Spinal cord (tissue), 10 donors: ENCODE data around the gene AK9. TPM values are rescaled to one million over a fixed set of nuclear protein-coding genes. Genes with fewer than 3 reads are reported as not detected.
"Not testable (repeated sequence)": the region's sequence is repeated elsewhere in the genome, so short reads cannot be mapped to it uniquely, and the experiment has no call there.

ENCODE experiments used
- DNase-seq, 6 donors: peaks; one replicate each; pipeline versions ENCODE4 v3.0.0 to v3.0.0-alpha.2; 2013 to 2015; ENCODE audit warnings: low spot score in 6 of 6, low read depth in 4 of 6
- H3K27ac ChIP-seq: one replicate; pipeline ENCODE4 v1.5.1; 2013; ENCODE audit warnings: low read depth, low read length, control low read depth
- H3K27me3 ChIP-seq: one replicate; pipeline ENCODE4 v1.6.1; 2013; ENCODE audit warnings: low read length; ENCODE audit not compliant: control insufficient read depth, insufficient read depth
- H3K36me3 ChIP-seq: one replicate; pipeline ENCODE4 v1.6.1; 2013; ENCODE audit warnings: low read length; ENCODE audit not compliant: control insufficient read depth, insufficient read depth
- H3K4me1 ChIP-seq: one replicate; pipeline ENCODE4 v1.6.1; 2013; ENCODE audit warnings: low read length; ENCODE audit not compliant: control insufficient read depth, insufficient read depth
- H3K4me3 ChIP-seq: one replicate; pipeline ENCODE4 v1.5.1; 2013; ENCODE audit warnings: low read depth, low read length, control low read depth
- H3K9me3 ChIP-seq: one replicate; pipeline ENCODE4 v1.6.1; 2013; ENCODE audit warnings: low read length; ENCODE audit not compliant: control insufficient read depth, insufficient read depth
- WGBS: methylation state at CpG from one replicate; pipeline ENCODE4 v1.1.5; 2013; ENCODE audit warnings: missing lambda C conversion rate; ENCODE audit not compliant: insufficient coverage; 5-methylcytosine and 5-hydroxymethylcytosine counted together
- polyA plus RNA-seq, 2 donors: library from polyadenylated mRNA; unstranded; fragments of 120-200 nt; gene quantifications; one replicate each; pipeline ENCODE4 v1.2.1, GENCODE V29; 2013; ENCODE audit not compliant: insufficient read length in 2 of 2
- total RNA-seq, 2 donors: library from RNA; depleted of rRNA in 1 of 2; stranded (reverse); fragments of 120-200 nt in 1 of 2; fragments of >200 nt in 1 of 2; gene quantifications; one replicate each; pipeline versions ENCODE4 v1.2.3 to v1.2.4, GENCODE V29; 2013 to 2014
- donor health status: healthy.

The AK9 gene
- total and polyA plus RNA-seq, 4 donors, result 15.0 to 33.3 (median 20.9) TPM

DNA sequence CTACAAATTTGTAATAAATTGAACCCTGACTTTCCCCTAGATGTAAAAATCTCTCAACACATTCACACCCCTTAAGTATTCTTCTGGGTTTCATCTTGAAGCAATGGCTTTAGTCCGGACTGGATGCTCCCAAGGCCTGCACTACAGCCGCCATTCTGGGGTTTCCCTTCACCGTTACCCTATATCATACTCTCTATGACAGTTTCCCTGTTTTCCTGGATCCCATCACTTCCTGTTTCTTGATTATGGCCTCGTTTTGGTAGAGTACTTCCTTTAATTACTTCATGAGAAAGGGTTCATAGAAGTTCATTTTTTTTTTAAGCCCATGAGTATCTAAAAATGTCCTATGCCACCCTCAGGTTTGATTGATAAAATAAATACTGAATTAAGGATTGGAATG lies 11.8 kb upstream of the AK9 start:
- H3K4me1 ChIP-seq, result no peaks in the 10 kb centered on the region
- H3K27ac ChIP-seq, result no peak overlapping the region
- H3K4me3 ChIP-seq, result no peak overlapping the region
- H3K9me3 ChIP-seq, result no peaks in the 10 kb centered on the region
- 78% methylated on average over 1 of the region's 4 CpGs for WGBS
- H3K27me3 ChIP-seq, result no peaks in the 10 kb centered on the region
- H3K36me3 ChIP-seq, result no peaks in the 10 kb centered on the region
- no peak for DNase-seq

DNA sequence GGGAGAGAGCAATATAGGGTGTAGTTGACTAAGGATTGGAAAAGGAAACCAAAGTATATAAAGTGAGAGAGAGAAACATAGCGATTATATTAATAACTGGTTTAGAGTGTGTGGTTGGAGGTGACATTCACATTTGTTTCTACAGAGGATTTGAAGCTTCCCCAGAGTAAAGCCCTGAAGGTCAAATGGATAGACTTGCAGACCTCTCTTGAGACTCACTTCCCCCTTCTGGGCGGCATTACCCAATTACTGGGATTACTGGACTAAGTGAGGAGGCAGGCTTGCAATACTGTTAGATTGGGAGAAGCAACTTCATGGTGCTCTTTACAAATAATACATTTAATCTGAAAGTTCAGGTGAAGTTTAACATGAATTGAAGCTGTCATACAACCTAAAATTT lies 10.8 kb upstream of the AK9 start:
- no peaks in the 10 kb centered on the region for H3K27me3 ChIP-seq
- no CpG with 5 or more reads among the region's 2 CpGs for WGBS
- H3K36me3 ChIP-seq, result no peaks in the 10 kb centered on the region
- DNase-seq, result no peak
- no peaks in the 10 kb centered on the region for H3K9me3 ChIP-seq
- no peak overlapping the region for H3K4me3 ChIP-seq
- H3K4me1 ChIP-seq, result no peaks in the 10 kb centered on the region
- no peak overlapping the region for H3K27ac ChIP-seq

DNA sequence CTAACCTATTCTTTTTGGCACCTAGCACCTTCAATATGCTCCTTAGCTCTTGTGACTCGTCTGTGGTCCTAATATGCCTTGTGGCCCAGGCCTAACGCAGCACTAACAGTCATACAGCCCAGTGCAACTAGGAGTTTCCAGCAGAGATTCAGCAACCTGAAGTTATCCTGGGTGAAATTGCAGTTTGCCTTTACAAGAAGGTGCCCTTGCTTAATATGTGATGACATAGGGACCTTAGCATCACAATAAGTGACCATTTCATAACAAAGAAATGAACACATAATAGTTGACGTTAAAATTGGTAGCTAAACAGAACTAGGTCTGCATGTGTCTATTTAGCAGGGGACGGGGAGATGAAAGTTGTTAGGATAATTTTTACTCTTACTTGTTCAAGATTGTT lies 10.2 kb upstream of the AK9 start:
- H3K9me3 ChIP-seq, result no peaks in the 10 kb centered on the region
- no peaks in the 10 kb centered on the region for H3K4me1 ChIP-seq
- DNase-seq, result no peak
- WGBS, result 100% methylated on average over 2 of the region's 4 CpGs
- no peak overlapping the region for H3K27ac ChIP-seq
- no peaks in the 10 kb centered on the region for H3K27me3 ChIP-seq
- H3K36me3 ChIP-seq, result no peaks in the 10 kb centered on the region
- no peak overlapping the region for H3K4me3 ChIP-seq

DNA sequence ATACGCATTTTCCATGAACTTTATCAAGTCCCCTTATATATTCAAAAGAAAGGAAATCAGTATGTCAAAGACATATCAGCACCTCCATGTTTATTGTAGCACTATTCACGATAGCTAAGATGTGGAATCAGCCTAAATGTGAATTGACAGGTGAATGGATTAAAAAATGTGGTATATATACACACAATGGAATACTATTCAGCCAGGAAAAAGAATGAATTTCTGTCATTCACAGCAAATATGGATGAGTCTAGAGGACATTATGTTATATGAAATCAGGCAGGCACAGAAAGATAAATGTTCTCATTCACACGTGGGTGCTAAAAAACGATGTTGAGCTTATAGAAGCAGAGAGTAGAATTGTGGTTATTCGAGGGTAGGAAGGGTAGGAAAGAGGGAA lies 5.4 kb upstream of the AK9 start:
- no peaks in the 10 kb centered on the region for H3K9me3 ChIP-seq
- WGBS, result 92% methylated on average over 2 of the region's 5 CpGs
- DNase-seq, result no peak
- H3K4me1 ChIP-seq, result no peaks in the 10 kb centered on the region
- no peak overlapping the region for H3K27ac ChIP-seq
- H3K4me3 ChIP-seq, result no peak overlapping the region
- no peaks in the 10 kb centered on the region for H3K36me3 ChIP-seq
- H3K27me3 ChIP-seq, result no peaks in the 10 kb centered on the region

DNA sequence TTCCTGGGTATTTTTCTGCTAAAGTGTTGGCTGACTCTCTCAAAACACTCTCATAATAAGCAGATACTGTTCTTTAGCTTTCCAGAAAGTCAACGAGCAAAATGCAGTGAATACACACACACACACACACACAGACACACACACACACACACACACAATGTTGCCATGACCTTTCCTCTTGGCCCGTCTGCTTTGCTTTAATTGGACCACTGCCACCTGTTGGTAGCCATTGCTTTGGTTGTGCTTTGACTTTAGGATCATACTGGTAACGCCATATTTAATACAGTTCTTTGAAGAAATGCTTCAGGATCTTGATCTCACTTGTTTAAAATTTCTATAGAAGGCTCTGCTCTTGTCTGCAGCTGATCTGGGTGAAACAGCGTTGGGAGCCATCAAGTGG lies 4.5 kb upstream of the AK9 start:
- 86% methylated on average over 1 of the region's 4 CpGs for WGBS
- Histone ChIP-seq H3K4me1 (no peaks in the 10 kb centered on the region), H3K36me3 (no peaks in the 10 kb centered on the region)

DNA sequence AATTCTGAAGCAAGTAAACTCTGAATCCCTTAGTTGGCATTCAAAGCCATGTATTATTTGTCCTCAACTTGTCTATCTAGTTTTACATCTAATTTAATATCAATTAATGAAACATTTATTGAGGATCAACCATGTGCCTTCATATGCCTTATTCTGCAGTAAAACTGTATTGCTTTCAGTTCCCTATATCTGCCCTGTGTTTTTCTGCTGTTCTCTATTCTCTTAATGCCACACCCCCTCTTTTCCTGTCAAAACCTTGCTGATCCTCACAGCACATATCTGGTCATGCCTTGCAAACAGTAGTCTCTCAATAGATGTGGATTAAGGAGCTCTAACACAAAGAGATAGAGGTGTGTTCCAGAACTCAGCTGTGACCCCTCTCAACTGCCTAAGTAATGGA lies 2.1 kb upstream of the AK9 start:
- Histone ChIP-seq H3K4me1 (no peaks in the 10 kb centered on the region), H3K9me3 (no peaks in the 10 kb centered on the region), H3K27me3 (no peaks in the 10 kb centered on the region), H3K4me3 (no peak overlapping the region), H3K36me3 (no peaks in the 10 kb centered on the region), H3K27ac (no peak overlapping the region)
- no peak for DNase-seq

More for the DNA sequence above, 4.5 kb upstream of the AK9 start:
- no peak for DNase-seq
- Histone ChIP-seq H3K9me3 (no peaks in the 10 kb centered on the region), H3K4me3 (no peak overlapping the region), H3K27ac (no peak overlapping the region), H3K27me3 (no peaks in the 10 kb centered on the region)

DNA sequence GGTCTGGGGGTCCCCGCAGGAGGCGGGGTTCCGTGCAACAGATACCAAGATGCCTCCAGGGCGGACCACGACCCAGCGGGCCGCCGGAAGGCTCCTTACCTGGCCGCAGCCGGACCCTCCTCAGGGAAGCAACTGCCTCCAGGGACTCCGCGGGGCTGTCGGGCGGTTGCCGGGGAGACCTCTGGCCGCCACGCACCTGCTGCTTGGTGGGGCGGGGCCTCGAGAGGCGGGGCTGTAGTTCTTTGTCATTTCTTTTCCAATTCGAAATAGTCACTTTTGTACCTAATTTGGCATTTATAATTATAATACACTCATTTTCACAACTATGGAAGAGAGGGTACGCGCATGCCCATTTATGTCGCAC lies 647 bp downstream of the AK9 start:
- H3K27me3 ChIP-seq, result no peaks in the 10 kb centered on the region
- no peaks in the 10 kb centered on the region for H3K9me3 ChIP-seq
- WGBS, result 0% methylated on average over 20 of the region's 24 CpGs
- DNase-seq, result peak in 3 of 6 donors; percentile 11 to 80 (median 13)
- H3K4me3 ChIP-seq, result peak overlapping the region; percentile 96
- H3K27ac ChIP-seq, result peak overlapping the region; percentile 94
- H3K36me3 ChIP-seq, result no peaks in the 10 kb centered on the region
- no peaks in the 10 kb centered on the region for H3K4me1 ChIP-seq

DNA sequence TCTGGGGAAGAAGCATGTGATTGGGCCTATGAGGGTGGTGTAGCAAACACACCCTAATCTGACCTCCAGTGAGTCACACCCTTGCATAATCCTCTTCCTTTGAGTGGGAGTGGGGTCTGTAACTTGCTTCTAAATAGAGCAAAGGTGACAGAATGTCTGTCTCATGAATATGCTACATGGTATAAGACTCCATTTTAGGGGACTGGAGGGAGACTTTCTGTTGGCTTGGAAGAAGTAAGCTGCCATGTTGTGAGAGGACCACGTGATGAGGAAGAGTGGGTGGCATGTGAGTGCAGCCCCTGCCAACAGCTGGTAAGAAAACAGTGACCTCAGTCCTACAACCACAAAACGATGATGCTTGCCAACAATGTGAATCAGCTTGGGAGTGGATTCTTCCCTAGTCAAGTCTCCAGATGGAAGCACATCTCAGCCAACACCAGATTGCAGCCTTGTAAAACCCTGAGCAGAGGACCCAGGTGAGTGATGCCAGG lies 3.7 kb downstream of the AK9 start:
- Histone ChIP-seq H3K4me3 (no peak overlapping the region), H3K27ac (no peak overlapping the region), H3K9me3 (no peaks in the 10 kb centered on the region), H3K4me1 (no peaks in the 10 kb centered on the region), H3K27me3 (no peaks in the 10 kb centered on the region), H3K36me3 (no peaks in the 10 kb centered on the region)
- DNase-seq, result no peak
- WGBS, result 80% methylated on average over 2 of the region's 2 CpGs

DNA sequence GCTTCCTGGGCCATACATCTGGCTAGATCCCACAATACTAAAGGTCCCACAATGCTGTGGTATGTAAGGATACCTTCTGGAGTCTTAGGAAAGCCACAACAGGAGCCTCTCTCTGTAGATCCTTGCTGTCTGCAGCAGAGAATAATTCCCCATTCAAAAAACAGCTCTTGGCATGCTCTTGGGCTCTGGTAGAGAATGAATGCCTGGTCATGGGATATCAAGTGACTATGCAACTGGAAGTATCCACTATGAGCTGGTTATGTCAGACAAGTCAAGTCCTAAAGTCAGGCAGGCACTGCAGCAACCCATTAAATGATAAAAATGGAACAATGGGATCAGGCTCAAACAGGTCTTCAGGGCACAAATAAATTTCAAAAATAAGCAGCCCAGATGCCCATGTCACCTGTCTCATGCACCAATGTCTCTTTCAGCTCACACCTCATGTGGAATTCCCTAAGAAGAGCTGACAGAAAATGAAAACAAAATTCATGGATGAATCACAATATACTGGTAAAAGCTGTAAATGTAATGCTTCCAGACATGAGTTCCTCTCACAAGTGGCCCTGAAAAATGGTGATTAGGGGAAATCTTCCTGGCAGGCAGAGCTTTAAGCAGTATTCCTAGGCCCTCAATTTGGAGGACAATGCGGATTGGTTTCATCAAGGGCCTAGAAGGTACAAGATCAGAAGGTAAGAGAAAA lies 4.3 kb downstream of the AK9 start:
- no CpG with 5 or more reads among the region's 1 CpG for WGBS
- H3K27me3 ChIP-seq, result no peaks in the 10 kb centered on the region
- H3K36me3 ChIP-seq, result no peaks in the 10 kb centered on the region
- no peak overlapping the region for H3K27ac ChIP-seq
- no peaks in the 10 kb centered on the region for H3K4me1 ChIP-seq
- no peak for DNase-seq
- H3K4me3 ChIP-seq, result no peak overlapping the region
- no peaks in the 10 kb centered on the region for H3K9me3 ChIP-seq

DNA sequence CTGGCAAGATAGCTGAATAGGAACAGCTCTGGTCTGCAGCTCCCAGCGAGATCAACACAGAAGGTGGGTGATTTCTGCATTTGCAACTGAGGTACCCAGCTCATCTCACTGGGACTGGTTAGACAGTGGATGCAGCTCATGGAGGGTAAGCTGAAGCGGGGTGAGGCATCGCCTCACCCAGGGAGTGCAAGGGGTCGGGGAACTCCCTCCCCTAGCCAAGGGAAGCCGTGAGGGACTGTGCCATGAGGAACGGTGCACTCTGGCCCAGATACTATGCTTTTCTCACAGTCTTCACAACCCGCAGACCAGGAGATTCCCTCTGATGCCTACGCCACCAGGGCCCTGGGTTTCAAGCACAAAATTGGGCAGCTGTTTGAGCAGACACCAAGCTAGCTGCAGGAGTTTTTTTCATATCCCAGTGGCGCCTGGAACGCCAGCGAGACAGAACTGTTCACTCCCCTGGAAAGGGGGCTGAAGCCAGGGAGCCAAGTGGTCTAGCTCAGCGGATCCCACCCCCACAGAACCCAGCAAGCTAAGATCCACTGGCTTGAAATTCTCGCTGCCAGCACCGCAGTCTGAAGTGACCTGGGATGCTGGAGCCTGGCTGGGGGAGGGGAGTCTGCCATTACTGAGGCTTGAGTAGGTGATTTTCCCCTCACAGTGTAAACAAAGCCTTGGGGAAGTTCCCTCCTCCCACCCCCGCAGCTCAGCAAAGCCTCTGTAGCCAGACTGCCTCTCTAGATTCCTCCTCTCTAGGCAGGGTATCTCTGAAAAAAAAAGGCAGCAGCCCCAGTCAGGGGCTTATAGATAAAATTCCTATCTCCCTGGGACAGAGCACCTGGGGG lies 12.1 kb downstream of the AK9 start:
- 79% methylated on average over 6 of the region's 15 CpGs for WGBS
- H3K27ac ChIP-seq, result not testable (repeated sequence)

More for the DNA sequence above, 12.1 kb downstream of the AK9 start:
- H3K4me3 ChIP-seq, DNase-seq, H3K36me3 ChIP-seq, H3K4me1 ChIP-seq, H3K27me3 ChIP-seq, H3K9me3 ChIP-seq: not testable (repeated sequence)
